CD4-positive, alpha-beta T cell treated with Interleukin-1 beta for 1 hour (primary cell): ENCODE measurements around the gene LCP1.

Experiments
- DNase-seq, 2 donors: peaks; one replicate each; pipeline ENCODE4 v3.0.0-alpha.2; 2020 to 2022

Gene LCP1

GRCh38 chr13:46154136-46154801, 27.7 kb downstream of the LCP1 start:
- DNase-seq = no peak

- DNase-seq = no peak
These were observed 29.2 kb downstream of the LCP1 start for GRCh38 chr13:46152627-46153328.

- DNase-seq = no peak
These were observed 31.8 kb downstream of the LCP1 start for GRCh38 chr13:46150134-46150693.

GRCh38 chr13:46149272-46150133, 32.5 kb downstream of the LCP1 start:
- no peak for DNase-seq

GRCh38 chr13:46146898-46147297, 35.1 kb downstream of the LCP1 start:
- no peak for DNase-seq

GRCh38 chr13:46145950-46146349, 36.0 kb downstream of the LCP1 start:
- no peak for DNase-seq

- DNase-seq = no peak
These were observed 36.8 kb downstream of the LCP1 start for GRCh38 chr13:46145135-46145534.

- no peak for DNase-seq
These were observed 38.7 kb downstream of the LCP1 start for GRCh38 chr13:46143184-46143701.

GRCh38 chr13:46142776-46143175, 39.2 kb downstream of the LCP1 start:
- DNase-seq = no peak

GRCh38 chr13:46140044-46140443, 41.9 kb downstream of the LCP1 start:
- no peak for DNase-seq

GRCh38 chr13:46137627-46138317, 44.2 kb downstream of the LCP1 start:
- no peak for DNase-seq

GRCh38 chr13:46136688-46137087, 45.3 kb downstream of the LCP1 start:
- no peak for DNase-seq

GRCh38 chr13:46134961-46135522, 46.9 kb downstream of the LCP1 start:
- no peak for DNase-seq

- DNase-seq = no peak
These were observed 47.5 kb downstream of the LCP1 start for GRCh38 chr13:46134494-46134893.

GRCh38 chr13:46132109-46132508, 49.9 kb downstream of the LCP1 start:
- no peak for DNase-seq

- DNase-seq = no peak
These were observed 50.3 kb downstream of the LCP1 start for GRCh38 chr13:46131705-46132104.

GRCh38 chr13:46129955-46130618, 51.9 kb downstream of the LCP1 start:
- DNase-seq = no peak

- DNase-seq = no peak
These were observed 52.9 kb downstream of the LCP1 start for GRCh38 chr13:46129124-46129523.

GRCh38 chr13:46127358-46128023, 54.5 kb downstream of the LCP1 start:
- no peak for DNase-seq

GRCh38 chr13:46126552-46127357, 55.2 kb downstream of the LCP1 start:
- peak; percentile 66 to 72 for DNase-seq
